KMS-11 (cell line): Measurements from ENCODE around the gene MAEL.

ENCODE experiments used
- H2AFZ ChIP-seq: fragments of 200-600 bp; sonication (generic); 2 replicates; pipeline ENCODE4 v1.6.1; 2016; ENCODE audit warnings: antibody characterized with exemption, mixed run types, low read depth
- H3K27ac ChIP-seq: fragments of 200-600 bp; sonication (generic); 2 replicates; pipeline ENCODE4 v1.6.1; 2016; ENCODE audit warnings: mild to moderate bottlenecking, mixed run types
- H3K27me3 ChIP-seq: fragments of 200-600 bp; sonication (generic); 2 replicates; pipeline ENCODE4 v1.6.1; 2017; ENCODE audit warnings: mild to moderate bottlenecking, low read depth, mixed run types, moderate library complexity; ENCODE audit not compliant: insufficient read depth
- H3K36me3 ChIP-seq: fragments of 200-600 bp; sonication (generic); 2 replicates; pipeline ENCODE4 v1.6.1; 2017; ENCODE audit warnings: mild to moderate bottlenecking, mixed run types; ENCODE audit not compliant: insufficient read depth
- H3K4me1 ChIP-seq: fragments of 200-600 bp; sonication (generic); 2 replicates; pipeline ENCODE4 v1.6.1; 2016; ENCODE audit warnings: mild to moderate bottlenecking, low read depth, mixed run types; ENCODE audit not compliant: poor library complexity, severe bottlenecking
- H3K4me2 ChIP-seq: fragments of 200-600 bp; sonication (generic); 2 replicates; pipeline ENCODE4 v1.7.0; 2016; ENCODE audit warnings: mild to moderate bottlenecking, mixed run types
- H3K4me3 ChIP-seq: fragments of 200-600 bp; sonication (generic); IDR thresholded peaks from 2 replicates; pipeline ENCODE4 v1.6.1; 2017; ENCODE audit warnings: low read depth, low read length, mixed read lengths; ENCODE audit not compliant: insufficient read depth
- H3K79me2 ChIP-seq: fragments of 200-600 bp; sonication (generic); 2 replicates; pipeline ENCODE4 v1.6.1; 2016; ENCODE audit warnings: low read depth, mixed run types; ENCODE audit not compliant: insufficient read depth
- H3K9ac ChIP-seq: fragments of 200-600 bp; sonication (generic); 2 replicates; pipeline ENCODE4 v1.6.1; 2016; ENCODE audit warnings: mild to moderate bottlenecking, mixed run types
- H4K20me1 ChIP-seq: fragments of 200-600 bp; sonication (generic); 2 replicates; pipeline ENCODE4 v1.6.1; 2016; ENCODE audit warnings: mild to moderate bottlenecking, mixed run types; ENCODE audit not compliant: insufficient read depth
- TF ChIP-seq, protein P1 (sequence below): fragments of 200-600 bp; sonication (generic); conservative IDR thresholded peaks from 2 replicates; pipeline ENCODE4 v1.6.1; 2017; ENCODE audit warnings: low read depth, mild to moderate bottlenecking, antibody characterized with exemption, low read length, moderate library complexity, mixed read lengths

MAEL gene

DNA sequence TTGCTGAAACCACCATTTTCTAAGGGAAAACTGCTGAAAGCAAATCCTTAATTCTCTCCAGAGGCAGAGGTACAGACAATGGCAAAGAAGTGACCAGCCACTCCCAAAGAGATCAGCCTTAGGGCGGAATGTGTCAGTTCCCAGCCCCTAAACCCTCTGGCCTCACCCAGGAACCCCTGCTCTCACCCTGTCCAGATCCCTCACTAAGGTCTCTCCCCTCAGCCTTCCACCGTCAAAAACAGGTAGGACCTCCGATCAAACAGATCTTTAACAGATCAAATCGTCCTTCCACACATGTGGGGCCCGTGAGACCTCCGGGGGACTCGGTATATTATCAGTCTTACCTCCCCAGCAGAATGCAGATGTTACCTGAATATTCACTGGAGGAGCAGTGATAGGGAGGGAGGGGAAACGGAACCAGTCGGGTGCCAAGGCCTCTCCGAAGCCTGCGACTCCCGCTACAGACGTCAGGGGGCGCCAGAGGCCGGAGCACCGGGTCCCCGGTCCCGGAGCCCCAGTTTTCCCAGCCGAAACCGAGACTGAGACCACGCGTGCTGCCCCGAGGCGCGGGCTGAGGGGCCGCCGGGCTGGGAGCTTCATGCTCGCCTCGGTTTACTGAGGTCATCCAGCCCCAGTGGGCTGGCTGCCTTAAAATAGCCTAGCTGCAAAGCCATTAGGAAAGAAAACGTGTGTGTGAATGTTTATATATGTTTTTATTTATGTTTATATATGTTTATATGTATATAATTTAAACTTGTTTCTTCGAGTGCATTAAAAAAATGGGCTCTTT is 77.4 kb downstream of the MAEL start:
- peaks cover 10% of the 10 kb centered on the region for H3K4me1 ChIP-seq
- no peaks in the 10 kb centered on the region for H3K36me3 ChIP-seq
- TF ChIP-seq, protein P1, sequence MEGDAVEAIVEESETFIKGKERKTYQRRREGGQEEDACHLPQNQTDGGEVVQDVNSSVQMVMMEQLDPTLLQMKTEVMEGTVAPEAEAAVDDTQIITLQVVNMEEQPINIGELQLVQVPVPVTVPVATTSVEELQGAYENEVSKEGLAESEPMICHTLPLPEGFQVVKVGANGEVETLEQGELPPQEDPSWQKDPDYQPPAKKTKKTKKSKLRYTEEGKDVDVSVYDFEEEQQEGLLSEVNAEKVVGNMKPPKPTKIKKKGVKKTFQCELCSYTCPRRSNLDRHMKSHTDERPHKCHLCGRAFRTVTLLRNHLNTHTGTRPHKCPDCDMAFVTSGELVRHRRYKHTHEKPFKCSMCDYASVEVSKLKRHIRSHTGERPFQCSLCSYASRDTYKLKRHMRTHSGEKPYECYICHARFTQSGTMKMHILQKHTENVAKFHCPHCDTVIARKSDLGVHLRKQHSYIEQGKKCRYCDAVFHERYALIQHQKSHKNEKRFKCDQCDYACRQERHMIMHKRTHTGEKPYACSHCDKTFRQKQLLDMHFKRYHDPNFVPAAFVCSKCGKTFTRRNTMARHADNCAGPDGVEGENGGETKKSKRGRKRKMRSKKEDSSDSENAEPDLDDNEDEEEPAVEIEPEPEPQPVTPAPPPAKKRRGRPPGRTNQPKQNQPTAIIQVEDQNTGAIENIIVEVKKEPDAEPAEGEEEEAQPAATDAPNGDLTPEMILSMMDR, result peak; percentile 99
- peak overlapping the region; percentile 75 for H2AFZ ChIP-seq
- H3K9ac ChIP-seq, result peak overlapping the region; percentile 52; the same call in 1 of the 2 replicates
- no peaks in the 10 kb centered on the region for H3K27me3 ChIP-seq
- no peak overlapping the region for H3K27ac ChIP-seq
- H3K4me2 ChIP-seq, result peak overlapping the region; percentile 33
- no peaks in the 10 kb centered on the region for H4K20me1 ChIP-seq
- H3K79me2 ChIP-seq, result no peaks in the 10 kb centered on the region
- peak overlapping the region; percentile 59 for H3K4me3 ChIP-seq

DNA sequence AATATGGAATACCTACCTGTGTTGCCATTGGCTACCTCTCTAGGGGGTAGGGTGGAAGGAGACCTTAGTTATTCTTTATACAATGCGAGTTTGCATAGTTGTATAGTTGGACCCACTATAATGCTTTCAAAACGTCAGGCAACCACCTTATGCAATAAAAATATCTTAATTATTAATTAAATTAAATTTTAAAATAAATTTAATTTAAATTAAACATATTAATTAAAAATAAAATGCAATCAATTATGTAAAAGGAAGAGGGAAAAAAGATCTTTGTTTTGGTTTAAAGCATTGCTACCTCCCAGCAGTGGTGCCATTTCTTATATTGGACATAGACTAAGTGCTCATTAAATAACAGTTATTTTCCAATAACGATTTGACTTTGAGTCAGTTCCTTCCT is 78.8 kb downstream of the MAEL start:
- Histone ChIP-seq H3K79me2 (no peaks in the 10 kb centered on the region), H3K27ac (no peak overlapping the region), H2AFZ (no peak overlapping the region), H3K27me3 (no peaks in the 10 kb centered on the region), H3K4me2 (no peak overlapping the region), H4K20me1 (no peaks in the 10 kb centered on the region), H3K9ac (no peak overlapping the region), H3K4me3 (no peak overlapping the region), H3K36me3 (no peaks in the 10 kb centered on the region), H3K4me1 (peaks cover 10% of the 10 kb centered on the region)
- TF ChIP-seq, protein P1, result no peak

DNA sequence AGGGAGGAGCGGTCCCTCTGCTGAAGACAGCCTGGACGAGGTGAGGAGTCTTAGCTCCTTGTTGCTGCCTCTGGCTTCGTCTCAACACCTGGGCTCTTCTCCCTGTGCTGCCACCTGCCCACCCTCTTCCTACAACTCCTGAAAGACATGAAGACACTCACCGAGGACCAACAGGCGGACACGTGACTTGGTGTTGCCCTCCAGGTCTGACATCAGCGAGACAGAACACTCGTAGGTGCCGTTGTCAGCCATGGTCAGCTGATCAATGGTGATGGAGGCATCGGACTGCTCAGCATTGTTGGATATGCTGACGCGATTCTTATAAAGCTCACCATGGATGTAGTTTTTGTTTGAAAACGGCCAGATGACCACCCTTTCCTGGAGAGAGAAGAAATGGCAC is 79.7 kb downstream of the MAEL start:
- TF ChIP-seq, protein P1, result no peak
- Histone ChIP-seq H3K27ac (no peak overlapping the region), H3K9ac (no peak overlapping the region), H3K4me1 (peaks cover 10% of the 10 kb centered on the region), H3K4me2 (no peak overlapping the region), H2AFZ (no peak overlapping the region), H3K36me3 (no peaks in the 10 kb centered on the region), H3K4me3 (no peak overlapping the region), H4K20me1 (no peaks in the 10 kb centered on the region), H3K27me3 (no peaks in the 10 kb centered on the region), H3K79me2 (no peaks in the 10 kb centered on the region)

DNA sequence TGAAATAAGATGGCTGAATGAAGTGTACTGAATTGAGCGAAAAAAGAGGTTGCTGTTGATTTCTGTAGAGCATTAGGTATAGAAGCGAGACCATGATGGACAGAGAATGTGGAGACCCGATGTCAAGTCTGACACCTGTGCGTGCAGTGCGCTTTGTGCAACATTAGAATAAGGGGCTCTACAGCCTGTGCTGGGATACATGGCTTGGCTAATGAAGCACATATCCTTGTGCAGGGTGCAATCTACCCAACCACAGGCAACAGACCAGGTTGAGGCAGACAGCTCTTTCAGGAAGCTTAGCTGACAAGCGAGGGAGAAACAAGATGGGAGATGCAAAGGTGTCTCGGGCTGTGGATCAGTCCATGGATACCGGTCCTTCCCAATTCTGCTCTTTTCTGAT is 82.2 kb downstream of the MAEL start:
- H3K27ac ChIP-seq, result no peak overlapping the region
- H3K27me3 ChIP-seq, result no peaks in the 10 kb centered on the region
- H3K9ac ChIP-seq, result no peak overlapping the region
- H4K20me1 ChIP-seq, result no peaks in the 10 kb centered on the region
- no peak overlapping the region for H2AFZ ChIP-seq
- H3K79me2 ChIP-seq, result no peaks in the 10 kb centered on the region
- H3K36me3 ChIP-seq, result no peaks in the 10 kb centered on the region
- TF ChIP-seq, protein P1, result no peak
- no peak overlapping the region for H3K4me2 ChIP-seq
- H3K4me3 ChIP-seq, result no peak overlapping the region
- H3K4me1 ChIP-seq, result peaks cover 8% of the 10 kb centered on the region
